ENCODE results near the gene TMEM252.

TMEM252 gene

GRCh38 chr9:68492806-68493205, 47.9 kb downstream of the TMEM252 start:
- H3K4me3 ChIP-seq (ENCODE audit: low read length): no peak overlapping the region
- DNase-seq (ENCODE audit: low read depth): no peak
- TF ChIP-seq, protein P1, sequence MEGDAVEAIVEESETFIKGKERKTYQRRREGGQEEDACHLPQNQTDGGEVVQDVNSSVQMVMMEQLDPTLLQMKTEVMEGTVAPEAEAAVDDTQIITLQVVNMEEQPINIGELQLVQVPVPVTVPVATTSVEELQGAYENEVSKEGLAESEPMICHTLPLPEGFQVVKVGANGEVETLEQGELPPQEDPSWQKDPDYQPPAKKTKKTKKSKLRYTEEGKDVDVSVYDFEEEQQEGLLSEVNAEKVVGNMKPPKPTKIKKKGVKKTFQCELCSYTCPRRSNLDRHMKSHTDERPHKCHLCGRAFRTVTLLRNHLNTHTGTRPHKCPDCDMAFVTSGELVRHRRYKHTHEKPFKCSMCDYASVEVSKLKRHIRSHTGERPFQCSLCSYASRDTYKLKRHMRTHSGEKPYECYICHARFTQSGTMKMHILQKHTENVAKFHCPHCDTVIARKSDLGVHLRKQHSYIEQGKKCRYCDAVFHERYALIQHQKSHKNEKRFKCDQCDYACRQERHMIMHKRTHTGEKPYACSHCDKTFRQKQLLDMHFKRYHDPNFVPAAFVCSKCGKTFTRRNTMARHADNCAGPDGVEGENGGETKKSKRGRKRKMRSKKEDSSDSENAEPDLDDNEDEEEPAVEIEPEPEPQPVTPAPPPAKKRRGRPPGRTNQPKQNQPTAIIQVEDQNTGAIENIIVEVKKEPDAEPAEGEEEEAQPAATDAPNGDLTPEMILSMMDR (conservative IDR thresholded peaks at IDR 0.05; ENCODE audit: low read length): no peak

- TF ChIP-seq, protein P1 (conservative IDR thresholded peaks at IDR 0.05; ENCODE audit: low read length): no peak
- DNase-seq (ENCODE audit: low read depth): no peak
- H3K4me3 ChIP-seq (ENCODE audit: low read length): no peak overlapping the region
These were observed 51.0 kb downstream of the TMEM252 start for GRCh38 chr9:68489646-68490045.

DNA sequence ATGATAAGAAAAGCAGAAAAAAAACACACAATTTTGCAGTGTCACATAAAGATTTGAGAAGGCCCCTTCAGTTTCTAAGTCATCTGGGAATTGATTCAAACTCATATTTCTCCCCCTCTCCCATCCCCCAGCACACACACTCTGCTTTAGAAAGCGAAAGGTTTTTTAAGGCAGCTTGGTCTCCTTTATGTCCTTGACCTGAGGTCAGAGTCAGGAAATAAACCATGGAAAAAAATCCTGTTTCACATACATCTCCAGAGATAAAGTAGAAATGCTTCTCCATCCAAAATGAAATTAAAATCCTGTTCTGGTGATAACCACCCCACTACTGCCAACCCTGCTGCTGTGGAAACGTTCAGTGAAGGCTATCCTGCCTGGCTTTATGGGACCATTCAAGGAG, 52.6 kb downstream of the TMEM252 start:
- DNase-seq (ENCODE audit: low read depth): no peak
- TF ChIP-seq, protein P1 (conservative IDR thresholded peaks at IDR 0.05; ENCODE audit: low read length): no peak

More for the DNA sequence above, 52.6 kb downstream of the TMEM252 start:
- no peak overlapping the region for H3K4me3 ChIP-seq (ENCODE audit: low read length)
